ENCODE results near the gene MYO3A.

Gene MYO3A

DNA sequence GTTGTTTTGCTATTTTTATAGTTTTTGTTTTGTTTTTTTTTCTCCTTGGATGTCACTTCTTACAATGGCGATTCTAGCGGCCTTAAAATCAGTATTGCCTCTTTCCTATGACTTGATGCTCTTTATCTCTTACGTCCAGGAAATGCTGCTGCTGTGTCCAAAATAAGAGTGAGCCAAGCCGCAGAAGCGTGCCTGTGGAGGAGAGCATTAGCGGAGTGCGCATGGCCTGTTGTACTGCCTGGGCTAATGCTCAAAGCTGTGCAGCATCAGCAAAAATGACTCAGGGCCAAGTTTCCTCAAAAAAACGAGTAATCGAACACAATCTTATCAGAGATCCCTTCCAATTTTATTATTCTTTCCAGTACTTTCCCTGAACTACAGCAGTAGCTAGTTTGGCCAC is 264.1 kb downstream of the MYO3A start:
- DNase-seq = no peak
- H3K27me3 ChIP-seq = no peaks in the 10 kb centered on the region
- no peak overlapping the region for H3K4me3 ChIP-seq
- TF ChIP-seq, protein P1, sequence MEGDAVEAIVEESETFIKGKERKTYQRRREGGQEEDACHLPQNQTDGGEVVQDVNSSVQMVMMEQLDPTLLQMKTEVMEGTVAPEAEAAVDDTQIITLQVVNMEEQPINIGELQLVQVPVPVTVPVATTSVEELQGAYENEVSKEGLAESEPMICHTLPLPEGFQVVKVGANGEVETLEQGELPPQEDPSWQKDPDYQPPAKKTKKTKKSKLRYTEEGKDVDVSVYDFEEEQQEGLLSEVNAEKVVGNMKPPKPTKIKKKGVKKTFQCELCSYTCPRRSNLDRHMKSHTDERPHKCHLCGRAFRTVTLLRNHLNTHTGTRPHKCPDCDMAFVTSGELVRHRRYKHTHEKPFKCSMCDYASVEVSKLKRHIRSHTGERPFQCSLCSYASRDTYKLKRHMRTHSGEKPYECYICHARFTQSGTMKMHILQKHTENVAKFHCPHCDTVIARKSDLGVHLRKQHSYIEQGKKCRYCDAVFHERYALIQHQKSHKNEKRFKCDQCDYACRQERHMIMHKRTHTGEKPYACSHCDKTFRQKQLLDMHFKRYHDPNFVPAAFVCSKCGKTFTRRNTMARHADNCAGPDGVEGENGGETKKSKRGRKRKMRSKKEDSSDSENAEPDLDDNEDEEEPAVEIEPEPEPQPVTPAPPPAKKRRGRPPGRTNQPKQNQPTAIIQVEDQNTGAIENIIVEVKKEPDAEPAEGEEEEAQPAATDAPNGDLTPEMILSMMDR (IDR thresholded peaks at IDR 0.05) = no peak
- intact Hi-C loops (cut with DNase I; ENCODE audit: low total_unique reads) = no loop called here
- H3K4me1 ChIP-seq = no peaks in the 10 kb centered on the region
- H3K27ac ChIP-seq = no peak overlapping the region
- H3K9me3 ChIP-seq = no peaks in the 10 kb centered on the region
- peaks cover 0 to 4% (median 0%) of the 10 kb centered on the region in 3 donors for H3K36me3 ChIP-seq

- peaks cover 0 to 4% (median 0%) of the 10 kb centered on the region in 3 donors for H3K36me3 ChIP-seq
- H3K9me3 ChIP-seq = no peaks in the 10 kb centered on the region
- no peak overlapping the region for H3K4me3 ChIP-seq
- no peaks in the 10 kb centered on the region for H3K27me3 ChIP-seq
- DNase-seq = no peak
- intact Hi-C loops (cut with DNase I; ENCODE audit: low total_unique reads) = no loop called here
- no peaks in the 10 kb centered on the region for H3K4me1 ChIP-seq
- H3K27ac ChIP-seq = no peak overlapping the region
- TF ChIP-seq, protein P1 (IDR thresholded peaks at IDR 0.05) = no peak
Observed at GRCh38 chr10:26199841-26200240, 265.8 kb downstream of the MYO3A start.

- H3K9me3 ChIP-seq = peaks cover 0 to 8% (median 6%) of the 10 kb centered on the region in 3 donors
- TF ChIP-seq, protein P1 (IDR thresholded peaks at IDR 0.05) = no peak
- no peaks in the 10 kb centered on the region for H3K36me3 ChIP-seq
- no peaks in the 10 kb centered on the region for H3K27me3 ChIP-seq
- DNase-seq = no peak
- H3K4me1 ChIP-seq = no peaks in the 10 kb centered on the region
- intact Hi-C loops (cut with DNase I; ENCODE audit: low total_unique reads) = no loop called here
- no peak overlapping the region for H3K27ac ChIP-seq
- no peak overlapping the region for H3K4me3 ChIP-seq
Observed at GRCh38 chr10:26205223-26205622, 271.2 kb downstream of the MYO3A start.

- H3K4me3 ChIP-seq = no peak overlapping the region
- DNase-seq = no peak
- no peak overlapping the region for H3K27ac ChIP-seq
- intact Hi-C loops (cut with DNase I; ENCODE audit: low total_unique reads) = no loop called here
- no peaks in the 10 kb centered on the region for H3K36me3 ChIP-seq
- peaks cover 0 to 8% (median 0%) of the 10 kb centered on the region in 3 donors for H3K9me3 ChIP-seq
- peaks cover 0 to 53% of the 10 kb centered on the region in 2 donors for H3K27me3 ChIP-seq
- peaks cover 0 to 23% (median 21%) of the 10 kb centered on the region in 4 donors for H3K4me1 ChIP-seq
- TF ChIP-seq, protein P1 (IDR thresholded peaks at IDR 0.05) = no peak
Observed at GRCh38 chr10:26211781-26212444, 277.9 kb downstream of the MYO3A start.

- intact Hi-C loops (cut with DNase I; ENCODE audit: low total_unique reads) = no loop called here
- Histone ChIP-seq H3K4me1 (peaks cover 0 to 29% (median 27%) of the 10 kb centered on the region in 4 donors), H3K36me3 (no peaks in the 10 kb centered on the region), H3K9me3 (peaks cover 0 to 4% (median 0%) of the 10 kb centered on the region in 3 donors), H3K27ac (no peak overlapping the region), H3K27me3 (peaks cover 0 to 59% of the 10 kb centered on the region in 2 donors), H3K4me3 (no peak overlapping the region)
- TF ChIP-seq, protein P1 (IDR thresholded peaks at IDR 0.05) = no peak
- no peak for DNase-seq
Observed at GRCh38 chr10:26212511-26212910, 278.5 kb downstream of the MYO3A start.
